ENCODE measurements around the gene ESAM.

ESAM gene

DNA sequence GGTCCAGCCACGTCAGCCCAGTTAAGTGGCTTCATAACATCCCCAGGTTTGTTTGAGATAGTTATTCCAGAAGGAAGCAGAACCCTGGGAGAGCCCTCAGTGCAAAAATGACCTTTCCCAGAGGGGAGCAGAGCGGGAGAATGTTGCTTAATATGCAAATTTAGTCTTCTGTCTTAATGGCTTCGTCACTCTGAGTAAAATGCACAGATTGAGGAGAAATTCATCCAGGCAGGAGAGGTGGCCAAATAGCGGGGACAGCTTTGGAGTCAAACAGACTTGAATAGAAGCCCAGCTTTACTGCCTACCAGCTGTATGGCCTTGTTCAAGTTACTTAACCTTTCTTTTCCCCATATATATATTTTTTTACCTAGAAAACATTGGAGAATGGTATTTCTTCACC is 34.6 kb downstream of the ESAM start:
- no peak for DNase-seq

- peak; percentile 90 for DNase-seq
These were observed 36.4 kb downstream of the ESAM start for GRCh38 chr11:124725719-124726105.

GRCh38 chr11:124724979-124725718 is 36.9 kb downstream of the ESAM start:
- DNase-seq: peak; percentile 62

- DNase-seq: no peak
These were observed 39.9 kb downstream of the ESAM start for GRCh38 chr11:124722176-124722575.

DNA sequence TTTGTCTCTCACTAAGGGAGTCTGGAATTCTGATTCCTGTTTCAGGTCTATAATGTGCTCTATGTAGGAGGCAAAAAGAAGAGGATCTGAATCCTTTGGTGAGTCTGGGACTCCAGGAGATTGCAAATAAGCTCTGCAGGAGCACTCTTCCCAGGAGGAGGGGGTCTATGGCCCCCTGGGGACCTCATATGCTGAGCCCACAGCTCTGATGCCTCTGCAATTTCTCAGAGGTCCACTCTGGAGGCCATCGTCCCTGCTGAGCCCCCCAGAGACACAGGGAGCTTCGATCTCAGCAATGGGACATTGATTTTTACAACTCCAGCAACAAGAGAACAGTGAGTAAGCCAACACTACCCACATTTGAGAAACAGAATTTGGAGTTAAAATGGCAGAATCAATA is 42.6 kb downstream of the ESAM start:
- no peak for DNase-seq

DNA sequence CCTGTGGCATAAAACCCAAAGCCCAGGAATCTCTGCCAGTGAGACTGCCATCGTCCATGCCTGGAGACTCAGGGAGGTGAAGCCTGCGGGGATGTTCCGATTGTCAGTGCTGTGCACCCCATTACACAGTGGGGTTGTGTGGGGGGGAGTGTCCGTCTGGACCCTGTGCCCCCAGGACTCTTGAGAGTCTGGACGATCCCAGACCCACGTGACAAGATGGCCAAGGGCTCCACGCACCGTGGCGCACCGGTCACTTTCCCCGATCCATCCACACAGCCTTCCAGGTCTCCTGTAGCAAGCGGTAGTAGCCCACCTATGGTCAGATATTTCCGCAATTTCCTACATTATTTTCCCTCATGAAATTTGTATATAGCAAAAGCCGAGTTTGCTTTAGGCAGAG is 43.3 kb downstream of the ESAM start:
- DNase-seq: no peak

- peak; percentile 54 for DNase-seq
These were observed 44.1 kb downstream of the ESAM start for GRCh38 chr11:124717786-124718651.

DNA sequence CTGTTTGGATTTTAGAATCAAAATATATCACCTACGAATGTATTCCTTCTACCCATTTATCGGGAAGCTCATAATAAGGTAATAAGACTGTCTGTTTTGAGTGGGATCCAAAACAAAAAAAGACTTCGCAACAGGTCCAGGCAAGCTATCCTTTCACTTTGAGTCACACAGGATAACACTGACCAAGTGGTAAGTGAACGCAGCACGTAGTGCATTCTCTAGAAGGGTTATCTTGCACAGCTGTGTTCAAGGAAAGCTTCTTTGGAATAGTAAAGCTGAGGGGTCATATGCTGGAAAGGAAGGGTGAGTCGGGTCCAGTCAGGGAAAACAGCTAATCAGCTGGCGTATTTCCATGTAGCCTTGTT is 44.7 kb downstream of the ESAM start:
- DNase-seq: no peak

- DNase-seq: peak; percentile 48
These were observed 45.5 kb downstream of the ESAM start for GRCh38 chr11:124716591-124716990.

- no peak for DNase-seq
These were observed 49.7 kb downstream of the ESAM start for GRCh38 chr11:124712392-124712791.

DNA sequence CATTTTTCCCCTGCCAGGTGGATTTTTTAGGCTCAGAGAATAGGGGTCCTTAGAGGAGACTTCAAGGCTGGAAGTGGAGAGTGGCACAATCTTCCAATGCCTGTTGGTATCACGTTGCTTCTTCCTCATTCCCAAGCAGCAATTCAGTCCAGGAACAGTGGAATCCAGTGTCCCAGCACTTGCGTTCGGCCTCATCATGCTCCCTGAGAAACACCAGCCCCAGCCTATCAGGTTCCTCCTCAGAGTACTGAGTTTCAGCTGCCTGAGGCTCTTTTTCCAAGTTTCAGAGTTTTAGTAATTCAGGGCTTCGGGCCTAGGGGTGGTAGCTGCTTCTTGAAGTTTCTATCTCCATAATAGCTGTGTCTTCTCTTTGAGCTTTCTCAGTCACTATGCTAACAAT is 54.3 kb downstream of the ESAM start:
- no peak for DNase-seq
